KMS-11 (cell line): Measurements from ENCODE around the gene WASF2.

Source experiments
- H2AFZ ChIP-seq: fragments of 200-600 bp; sonication (generic); 2 replicates; pipeline ENCODE4 v1.6.1; 2016; ENCODE audit warnings: antibody characterized with exemption, mixed run types, low read depth
- H3K27ac ChIP-seq: fragments of 200-600 bp; sonication (generic); 2 replicates; pipeline ENCODE4 v1.6.1; 2016; ENCODE audit warnings: mild to moderate bottlenecking, mixed run types
- H3K27me3 ChIP-seq: fragments of 200-600 bp; sonication (generic); 2 replicates; pipeline ENCODE4 v1.6.1; 2017; ENCODE audit warnings: mild to moderate bottlenecking, low read depth, mixed run types, moderate library complexity; ENCODE audit not compliant: insufficient read depth
- H3K36me3 ChIP-seq: fragments of 200-600 bp; sonication (generic); 2 replicates; pipeline ENCODE4 v1.6.1; 2017; ENCODE audit warnings: mild to moderate bottlenecking, mixed run types; ENCODE audit not compliant: insufficient read depth
- H3K4me1 ChIP-seq: fragments of 200-600 bp; sonication (generic); 2 replicates; pipeline ENCODE4 v1.6.1; 2016; ENCODE audit warnings: mild to moderate bottlenecking, low read depth, mixed run types; ENCODE audit not compliant: poor library complexity, severe bottlenecking
- H3K4me2 ChIP-seq: fragments of 200-600 bp; sonication (generic); 2 replicates; pipeline ENCODE4 v1.7.0; 2016; ENCODE audit warnings: mild to moderate bottlenecking, mixed run types
- H3K4me3 ChIP-seq: fragments of 200-600 bp; sonication (generic); IDR thresholded peaks from 2 replicates; pipeline ENCODE4 v1.6.1; 2017; ENCODE audit warnings: low read depth, low read length, mixed read lengths; ENCODE audit not compliant: insufficient read depth
- H3K79me2 ChIP-seq: fragments of 200-600 bp; sonication (generic); 2 replicates; pipeline ENCODE4 v1.6.1; 2016; ENCODE audit warnings: low read depth, mixed run types; ENCODE audit not compliant: insufficient read depth
- H3K9ac ChIP-seq: fragments of 200-600 bp; sonication (generic); 2 replicates; pipeline ENCODE4 v1.6.1; 2016; ENCODE audit warnings: mild to moderate bottlenecking, mixed run types
- H4K20me1 ChIP-seq: fragments of 200-600 bp; sonication (generic); 2 replicates; pipeline ENCODE4 v1.6.1; 2016; ENCODE audit warnings: mild to moderate bottlenecking, mixed run types; ENCODE audit not compliant: insufficient read depth
- CTCF ChIP-seq: fragments of 200-600 bp; sonication (generic); conservative IDR thresholded peaks from 2 replicates; pipeline ENCODE4 v1.6.1; 2017; ENCODE audit warnings: low read depth, mild to moderate bottlenecking, antibody characterized with exemption, low read length, moderate library complexity, mixed read lengths

WASF2 gene

GRCh38 chr1:27519331-27520258 is 29.6 kb upstream of the WASF2 start:
- Histone ChIP-seq H3K36me3 (no peaks in the 10 kb centered on the region), H3K27me3 (no peaks in the 10 kb centered on the region), H3K79me2 (no peaks in the 10 kb centered on the region), H3K4me3 (no peak overlapping the region), H3K9ac (no peak overlapping the region), H2AFZ (no peak overlapping the region), H4K20me1 (no peaks in the 10 kb centered on the region), H3K27ac (no peak overlapping the region), H3K4me1 (peaks cover 6% of the 10 kb centered on the region), H3K4me2 (no peak overlapping the region)
- no peak for TF ChIP-seq CTCF

DNA sequence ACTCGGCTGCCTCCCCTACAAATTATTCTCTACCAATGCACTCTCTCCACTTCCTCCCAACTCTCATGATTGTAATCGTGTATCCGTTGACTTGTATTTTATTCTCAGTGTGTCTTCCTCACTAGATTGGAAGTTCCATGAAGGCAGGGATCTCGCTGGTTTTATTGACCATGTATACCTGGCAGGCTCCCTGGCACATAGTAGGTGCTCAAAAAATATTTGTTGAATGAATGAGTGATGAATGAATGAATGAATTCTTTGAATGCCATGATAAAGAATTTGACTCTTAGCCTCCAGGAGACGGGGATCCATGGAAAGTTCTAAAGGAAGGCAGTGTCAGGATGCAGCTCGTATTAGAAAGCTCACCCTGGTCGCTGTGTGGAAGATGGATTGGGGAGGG is 28.8 kb upstream of the WASF2 start:
- H3K4me2 ChIP-seq, result no peak overlapping the region
- H3K4me1 ChIP-seq, result no peaks in the 10 kb centered on the region
- no peaks in the 10 kb centered on the region for H3K27me3 ChIP-seq
- no peaks in the 10 kb centered on the region for H3K36me3 ChIP-seq
- H3K9ac ChIP-seq, result no peak overlapping the region
- H4K20me1 ChIP-seq, result no peaks in the 10 kb centered on the region
- no peaks in the 10 kb centered on the region for H3K79me2 ChIP-seq
- H2AFZ ChIP-seq, result no peak overlapping the region
- no peak for TF ChIP-seq CTCF
- H3K27ac ChIP-seq, result no peak overlapping the region
- no peak overlapping the region for H3K4me3 ChIP-seq

- no peak for TF ChIP-seq CTCF
- no peaks in the 10 kb centered on the region for H3K79me2 ChIP-seq
- no peaks in the 10 kb centered on the region for H3K36me3 ChIP-seq
- no peak overlapping the region for H2AFZ ChIP-seq
- H3K27me3 ChIP-seq, result no peaks in the 10 kb centered on the region
- H3K27ac ChIP-seq, result no peak overlapping the region
- H3K9ac ChIP-seq, result no peak overlapping the region
- no peak overlapping the region for H3K4me2 ChIP-seq
- no peaks in the 10 kb centered on the region for H4K20me1 ChIP-seq
- H3K4me3 ChIP-seq, result no peak overlapping the region
- H3K4me1 ChIP-seq, result no peaks in the 10 kb centered on the region
Measured at GRCh38 chr1:27517907-27518718, 28.1 kb upstream of the WASF2 start.

- H3K27ac ChIP-seq, result no peak overlapping the region
- H3K4me2 ChIP-seq, result no peak overlapping the region
- no peak overlapping the region for H2AFZ ChIP-seq
- H3K27me3 ChIP-seq, result no peaks in the 10 kb centered on the region
- no peak for TF ChIP-seq CTCF
- H3K9ac ChIP-seq, result no peak overlapping the region
- no peaks in the 10 kb centered on the region for H3K79me2 ChIP-seq
- no peaks in the 10 kb centered on the region for H3K4me1 ChIP-seq
- H4K20me1 ChIP-seq, result no peaks in the 10 kb centered on the region
- H3K36me3 ChIP-seq, result no peaks in the 10 kb centered on the region
- no peak overlapping the region for H3K4me3 ChIP-seq
Measured at GRCh38 chr1:27517301-27517700, 27.3 kb upstream of the WASF2 start.
